ENCODE results near the gene TAGLN. TPM values are rescaled to one million over a fixed set of nuclear protein-coding genes. Genes with fewer than 3 reads are reported as not detected.

The TAGLN gene
- total and polyA plus RNA-seq, 9 of the 15 experiments (the other 6 are each of a cell fraction or from before 2014, with no cell fraction given) = 0.21 to 4.9 (median 1.1) TPM

- intact Hi-C loops (cut with micrococcal nuclease) (loop anchor here (1.0 to 5.0 kb wide), 5 partner anchors 44 to 493 kb away; partner anchors contain the start of gene APOA5), in situ Hi-C loops (cut with MboI) (loop anchor here (10.0 to 25.0 kb wide), 2 partner anchors 341 to 713 kb away; no protein-coding TSS in a partner anchor)
- H3K36me3 ChIP-seq (ENCODE audit: control insufficient read depth, insufficient read depth, low read length) = peaks cover 75% of the 10 kb centered on the region
- 0 out of 2 replicates have a peak, but pooled peaks have one; percentile 19 for TF ChIP-seq RBFOX2 (IDR thresholded peaks at IDR 0.05; ENCODE audit: low read depth, low read length)
- TF ChIP-seq MAX (CRISPR knock-in tag; IDR thresholded peaks at IDR 0.05) = no peak; the same call in 1 of the 2 replicates
- TF ChIP-seq ZSCAN29 (IDR thresholded peaks at IDR 0.05) = no peak
- no peak for TF ChIP-seq USF1 (CRISPR knock-in tag; IDR thresholded peaks at IDR 0.05)
- TF ChIP-seq CUX1 (CRISPR knock-in tag; IDR thresholded peaks at IDR 0.05) = no peak
- H3K9me3 ChIP-seq (replicated peaks; ENCODE audit: control insufficient read depth, insufficient read depth, low read depth, low read length) = no peaks in the 10 kb centered on the region
- H3K9ac ChIP-seq (ENCODE audit: insufficient read depth in 1 of 2, low read depth in 2 of 2, low read length in 2 of 2) = peak overlapping the region in 1 of 2 experiments; percentile 37; a peak in 1 of 4 replicates
- H3K9me1 ChIP-seq (ENCODE audit: control insufficient read depth, insufficient read depth, low read length) = peaks cover 4% of the 10 kb centered on the region
- BruUV-seq (replicated peaks) = no TSS peak
- no peak overlapping the region for H3K4me3 ChIP-seq
- no peak overlapping the region for H2AFZ ChIP-seq (ENCODE audit: low read depth, low read length)
- POLR2A ChIA-PET = interaction anchor here (0.7 to 1.2 kb wide), 2 partner anchors 12 to 111 kb away, joined by 3 to 4 read pairs; no protein-coding TSS in a partner anchor
- peaks cover 10% of the 10 kb centered on the region for H4K20me1 ChIP-seq (replicated peaks; ENCODE audit: control insufficient read depth, insufficient read depth, low read length)
- DNase-seq (ENCODE audit: extremely low read depth in 1 of 4, low spot score in 3 of 4) (no peak), FAIRE-seq (no peak), ATAC-seq (no peak)
- peaks cover 9% of the 10 kb centered on the region for H3K79me2 ChIP-seq (ENCODE audit: control insufficient read depth, insufficient read depth, low read length)
- H3K4me1 ChIP-seq (replicated peaks in 1 of 2; ENCODE audit: control insufficient read depth in 2 of 2, insufficient read depth in 2 of 2, low read length in 2 of 2) = peaks cover 39 to 45% of the 10 kb centered on the region in 2 experiments; a peak in 4 of 5 replicates
- 89% methylated on average over 9 of the region's 9 CpGs for WGBS (ENCODE audit: insufficient coverage, low coverage, missing lambda C conversion rate)
- no peaks in the 10 kb centered on the region for H3K27me3 ChIP-seq (ENCODE audit: control insufficient read depth in 2 of 2, insufficient read depth in 2 of 2, low read length in 2 of 2)
- no peak overlapping the region for H3K4me2 ChIP-seq (ENCODE audit: insufficient read depth, low read length)
- H3K27ac ChIP-seq (ENCODE audit: extremely low read depth, low read depth, low read length) = no peak overlapping the region
- CTCF ChIA-PET (ENCODE audit: low intra/inter-chr PET ratio) = interaction anchor here (1.1 to 1.3 kb wide), 3 partner anchors 44 to 493 kb away, joined by 3 to 12 read pairs (median 4); partner anchors contain the start of gene APOA5
Measured at GRCh38 chr11:117225553-117226170, 26.5 kb downstream of the TAGLN start.

Data from K562 (cell line).